GM23248 (cell line): ENCODE measurements around the gene EREG. TPM values are rescaled to one million over a fixed set of nuclear protein-coding genes. Genes with fewer than 3 reads are reported as not detected.

Experiments
- DNase-seq: peaks from one replicate; pipeline ENCODE4 v3.0.0-alpha.2; 2015
- H2AFZ ChIP-seq: fragments of 200-600 bp; sonication (generic); 2 replicates; pipeline ENCODE4 v1.6.1; 2016; ENCODE audit warnings: antibody characterized with exemption
- H3F3A ChIP-seq: fragments of 200-600 bp; sonication (generic); 2 replicates; pipeline ENCODE4 v1.6.1; 2016; ENCODE audit warnings: mild to moderate bottlenecking, antibody characterized with exemption, mixed run types; ENCODE audit not compliant: insufficient read depth
- H3K27ac ChIP-seq: fragments of 200-600 bp; sonication (generic); 2 replicates; pipeline ENCODE4 v1.5.1; 2016; ENCODE audit warnings: mild to moderate bottlenecking
- H3K27me3 ChIP-seq: fragments of 200-600 bp; sonication (generic); replicated peaks from 2 replicates; pipeline ENCODE4 v1.6.1; 2016; ENCODE audit warnings: mild to moderate bottlenecking; ENCODE audit not compliant: insufficient read depth
- H3K36me3 ChIP-seq: fragments of 200-600 bp; sonication (generic); 2 replicates; pipeline ENCODE4 v1.6.1; 2016; ENCODE audit warnings: low read depth, mild to moderate bottlenecking
- H3K4me1 ChIP-seq: fragments of 200-600 bp; sonication (generic); 2 replicates; pipeline ENCODE4 v1.6.1; 2016; ENCODE audit warnings: mild to moderate bottlenecking; ENCODE audit not compliant: insufficient read depth
- H3K4me2 ChIP-seq: fragments of 200-600 bp; sonication (generic); one replicate; pipeline ENCODE4 v1.6.1; 2016; ENCODE audit warnings: mild to moderate bottlenecking; ENCODE audit not compliant: unreplicated experiment
- H3K4me3 ChIP-seq: fragments of 200-600 bp; sonication (generic); 2 replicates; pipeline ENCODE4 v1.5.1; 2016; ENCODE audit warnings: mild to moderate bottlenecking
- H3K79me2 ChIP-seq: fragments of 200-600 bp; sonication (generic); 2 replicates; pipeline ENCODE4 v1.6.1; 2016; ENCODE audit warnings: mild to moderate bottlenecking; ENCODE audit not compliant: insufficient read depth
- H3K9ac ChIP-seq: fragments of 200-600 bp; sonication (generic); 2 replicates; pipeline ENCODE4 v1.6.1; 2016; ENCODE audit warnings: mild to moderate bottlenecking
- H3K9me2 ChIP-seq: fragments of 200-600 bp; sonication (generic); 2 replicates; pipeline ENCODE4 v1.6.1; 2016; ENCODE audit warnings: mixed run types, mild to moderate bottlenecking, moderate library complexity; ENCODE audit not compliant: insufficient read depth
- H3K9me3 ChIP-seq: fragments of 200-600 bp; sonication (generic); one replicate; pipeline ENCODE4 v1.6.1; 2017; ENCODE audit warnings: low read depth
- H4K20me1 ChIP-seq: fragments of 200-600 bp; sonication (generic); 2 replicates; pipeline ENCODE4 v1.6.0; 2016; ENCODE audit not compliant: insufficient read depth
- EZH2 ChIP-seq: fragments of 200-600 bp; sonication (generic); IDR thresholded peaks from 2 replicates; pipeline ENCODE4 v1.6.1; 2018; ENCODE audit warnings: antibody characterized with exemption, mild to moderate bottlenecking; ENCODE audit not compliant: insufficient read depth, poor library complexity, severe bottlenecking
- EZH2phosphoT487 ChIP-seq: fragments of 200-600 bp; sonication (generic); IDR thresholded peaks from 2 replicates; pipeline ENCODE4 v1.6.1; 2018; ENCODE audit warnings: antibody characterized with exemption, moderate library complexity, mild to moderate bottlenecking, low read depth; ENCODE audit not compliant: insufficient read depth
- WGBS, 2 experiments: methylation state at CpG; one replicate each; pipeline ENCODE4 v1.1.6; 2015 to 2017; ENCODE audit warnings: low lambda C conversion rate in 2 of 2, low coverage in 1 of 2; ENCODE audit errors: missing lambda C conversion rate in 2 of 2; 5-methylcytosine and 5-hydroxymethylcytosine counted together
- in situ Hi-C: fragments of 300-500 bp; cut with MboI; formaldehyde crosslinking; loops from 2 replicates; pipeline ENCODE4 v1.15.0; 2020
- polyA plus RNA-seq: library from polyadenylated mRNA; unstranded; fragments of >200 nt; fragmentation: Nextera tagmentation; extraction: Ambion mirVana; gene quantifications from 2 replicates; pipeline ENCODE4 v1.2.1, GENCODE V29; 2016
- total RNA-seq: library from RNA; depleted of rRNA; stranded (reverse); fragments of >200 nt; shearing (Covaris generic); gene quantifications from 2 replicates; pipeline ENCODE4 v1.2.3, GENCODE V29; 2014

EREG gene
- total and polyA plus RNA-seq, 2 experiments from 2014 or later, result 1.8 to 4.4 TPM

DNA sequence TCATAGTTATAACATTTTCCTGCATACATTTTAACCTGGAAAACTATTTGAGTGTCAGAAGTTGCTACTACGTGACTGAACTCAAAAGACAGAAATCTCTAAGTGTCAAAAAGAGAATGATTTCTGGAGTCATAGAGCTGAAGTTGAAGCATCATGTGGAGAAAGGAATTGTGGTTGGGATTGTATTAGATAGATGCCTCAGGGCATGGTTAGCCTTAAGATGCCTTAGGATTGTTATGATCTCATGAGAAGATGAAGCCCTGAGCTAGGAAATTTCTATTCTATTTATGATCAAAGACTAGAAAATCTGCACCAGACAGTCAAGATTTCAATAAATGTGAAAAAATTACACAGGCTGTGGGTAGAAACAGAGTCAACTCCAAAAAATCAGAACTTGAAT lies 36.4 kb upstream of the EREG start:
- in situ Hi-C loops, result no loop called here
- H3K9ac ChIP-seq, result no peak overlapping the region
- H3K27ac ChIP-seq, result peak overlapping the region; percentile 45
- no peaks in the 10 kb centered on the region for H3K79me2 ChIP-seq
- peaks cover 15% of the 10 kb centered on the region for H3K4me1 ChIP-seq
- DNase-seq, result peak; percentile 65
- 100% methylated on average over 1 of the region's 1 CpG for WGBS, 2 experiments
- H4K20me1 ChIP-seq, result no peaks in the 10 kb centered on the region
- H3K9me3 ChIP-seq, result no peaks in the 10 kb centered on the region
- no peaks in the 10 kb centered on the region for H3K27me3 ChIP-seq
- peaks cover 15% of the 10 kb centered on the region for H3F3A ChIP-seq
- no peak for TF ChIP-seq EZH2
- no peak for TF ChIP-seq EZH2phosphoT487
- H3K9me2 ChIP-seq, result no peaks in the 10 kb centered on the region
- H3K4me3 ChIP-seq, result no peak overlapping the region
- no peaks in the 10 kb centered on the region for H3K36me3 ChIP-seq
- H2AFZ ChIP-seq, result peak overlapping the region; percentile 61
- peak overlapping the region; percentile 60 for H3K4me2 ChIP-seq

DNA sequence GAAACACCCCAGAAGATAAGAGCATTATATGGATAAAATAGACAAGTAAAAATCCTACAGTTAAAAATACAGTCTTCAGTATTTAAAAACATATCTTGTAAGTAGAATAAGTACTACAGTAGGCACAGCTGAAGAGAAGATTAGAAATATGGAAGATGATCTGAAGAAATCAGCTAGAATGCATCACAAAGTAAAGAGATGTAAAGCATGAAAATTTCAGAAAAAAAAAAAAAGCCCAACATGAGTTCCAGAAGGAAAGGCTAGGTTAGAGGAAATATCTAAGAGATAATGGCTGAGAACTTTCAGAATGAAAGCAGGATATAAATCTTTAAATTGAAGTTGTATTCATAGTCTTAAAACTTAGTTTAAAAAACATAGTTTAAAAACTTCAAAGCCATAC lies 35.6 kb upstream of the EREG start:
- H3K27me3 ChIP-seq, result no peaks in the 10 kb centered on the region
- H3K36me3 ChIP-seq, result no peaks in the 10 kb centered on the region
- H3K9ac ChIP-seq, result no peak overlapping the region
- H3K27ac ChIP-seq, result no peak overlapping the region
- no peak overlapping the region for H3K4me3 ChIP-seq
- no peaks in the 10 kb centered on the region for H3K9me3 ChIP-seq
- no peaks in the 10 kb centered on the region for H4K20me1 ChIP-seq
- H3K79me2 ChIP-seq, result no peaks in the 10 kb centered on the region
- no peak overlapping the region for H3K4me2 ChIP-seq
- no peaks in the 10 kb centered on the region for H3K9me2 ChIP-seq
- peaks cover 15% of the 10 kb centered on the region for H3F3A ChIP-seq
- TF ChIP-seq EZH2phosphoT487, result no peak
- no peak for TF ChIP-seq EZH2
- in situ Hi-C loops, result no loop called here
- H2AFZ ChIP-seq, result peak overlapping the region; percentile 61; the same call in 1 of the 2 replicates
- peaks cover 15% of the 10 kb centered on the region for H3K4me1 ChIP-seq
- no peak for DNase-seq

GRCh38 chr4:74330295-74330750 lies 34.6 kb upstream of the EREG start:
- no peak overlapping the region for H3K27ac ChIP-seq
- 77 to 81% methylated on average over 9 of the region's 9 CpGs for whole genome bisulfite sequencing, 2 experiments

GRCh38 chr4:74331252-74331651 lies 33.7 kb upstream of the EREG start:
- no peaks in the 10 kb centered on the region for H3K9me2 ChIP-seq
- peak overlapping the region; percentile 21; the same call in 1 of the 2 replicates for H2AFZ ChIP-seq
- H3K27me3 ChIP-seq, result no peaks in the 10 kb centered on the region
- H3K27ac ChIP-seq, result no peak overlapping the region
- in situ Hi-C loops, result no loop called here
- no peak overlapping the region for H3K9ac ChIP-seq
- H3K4me2 ChIP-seq, result no peak overlapping the region
- no peaks in the 10 kb centered on the region for H3K79me2 ChIP-seq
- no peaks in the 10 kb centered on the region for H3K36me3 ChIP-seq
- peaks cover 15% of the 10 kb centered on the region for H3K4me1 ChIP-seq
- H3K9me3 ChIP-seq, result no peaks in the 10 kb centered on the region
- no peak for TF ChIP-seq EZH2
- no peak for TF ChIP-seq EZH2phosphoT487
- H3K4me3 ChIP-seq, result no peak overlapping the region
- H4K20me1 ChIP-seq, result no peaks in the 10 kb centered on the region
- DNase-seq, result no peak
- WGBS, 2 experiments, result 45 to 52% methylated on average over 2 of the region's 2 CpGs
- H3F3A ChIP-seq, result peaks cover 15% of the 10 kb centered on the region

More at GRCh38 chr4:74330295-74330750, 34.6 kb upstream of the EREG start:
- Histone ChIP-seq H3F3A (peaks cover 15% of the 10 kb centered on the region), H3K9me2 (no peaks in the 10 kb centered on the region), H2AFZ (no peak overlapping the region), H3K79me2 (no peaks in the 10 kb centered on the region), H3K9me3 (no peaks in the 10 kb centered on the region), H3K9ac (no peak overlapping the region), H3K36me3 (no peaks in the 10 kb centered on the region), H3K27me3 (no peaks in the 10 kb centered on the region), H3K4me1 (peaks cover 15% of the 10 kb centered on the region), H3K4me3 (no peak overlapping the region), H4K20me1 (no peaks in the 10 kb centered on the region), H3K4me2 (no peak overlapping the region)
- TF ChIP-seq EZH2 (no peak), EZH2phosphoT487 (no peak)
- no peak for DNase-seq
- in situ Hi-C loops, result no loop called here

DNA sequence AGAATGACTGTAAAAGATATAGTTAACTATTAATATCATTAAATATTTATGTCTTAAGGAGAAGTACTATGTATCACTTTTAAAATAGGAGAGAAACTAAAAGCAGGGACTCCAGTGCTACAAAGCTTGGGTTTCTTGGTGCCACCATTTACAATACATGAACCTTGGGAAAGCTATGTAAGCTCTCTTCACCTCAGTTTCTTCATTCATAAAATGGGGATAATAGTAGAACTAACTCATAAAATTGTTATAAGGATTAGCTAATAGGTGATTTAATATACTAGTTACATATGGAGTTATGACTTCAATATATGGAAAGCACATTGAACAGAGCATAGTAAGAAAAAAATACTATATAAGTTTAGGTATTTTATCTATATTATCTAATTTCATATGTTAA lies 33.0 kb upstream of the EREG start:
- H3K4me2 ChIP-seq, result no peak overlapping the region
- DNase-seq, result no peak
- peaks cover 15% of the 10 kb centered on the region for H3K4me1 ChIP-seq
- H4K20me1 ChIP-seq, result no peaks in the 10 kb centered on the region
- H3K4me3 ChIP-seq, result no peak overlapping the region
- peaks cover 15% of the 10 kb centered on the region for H3F3A ChIP-seq
- TF ChIP-seq EZH2phosphoT487, result no peak
- no peak for TF ChIP-seq EZH2
- H2AFZ ChIP-seq, result no peak overlapping the region
- H3K9ac ChIP-seq, result no peak overlapping the region
- no peaks in the 10 kb centered on the region for H3K9me2 ChIP-seq
- H3K36me3 ChIP-seq, result no peaks in the 10 kb centered on the region
- in situ Hi-C loops, result no loop called here
- H3K27me3 ChIP-seq, result no peaks in the 10 kb centered on the region
- no peaks in the 10 kb centered on the region for H3K9me3 ChIP-seq
- H3K79me2 ChIP-seq, result no peaks in the 10 kb centered on the region
- H3K27ac ChIP-seq, result no peak overlapping the region
